Left hindlimb (tissue), 1 donor: Measurements from ENCODE around the gene FUT8.
"Not testable (repeated sequence)": the region's sequence is repeated elsewhere in the genome, so short reads cannot be mapped to it uniquely, and the experiment has no call there.

Source experiments
- DNase-seq: peaks from one replicate; pipeline ENCODE4 v3.0.0-alpha.2; 2018

FUT8 gene

GRCh38 chr14:65456247-65456646 lies 43.7 kb downstream of the FUT8 start:
- DNase-seq = no peak

GRCh38 chr14:65461730-65462129 lies 49.2 kb downstream of the FUT8 start:
- DNase-seq = no peak

- DNase-seq = no peak
Measured at GRCh38 chr14:65462411-65462810, 49.9 kb downstream of the FUT8 start.

- no peak for DNase-seq
Measured at GRCh38 chr14:65465584-65465983, 53.1 kb downstream of the FUT8 start.

- DNase-seq = not testable (repeated sequence)
Measured at GRCh38 chr14:65467926-65468325, 55.4 kb downstream of the FUT8 start.

GRCh38 chr14:65469903-65470302 lies 57.4 kb downstream of the FUT8 start:
- DNase-seq = no peak

GRCh38 chr14:65470404-65470880 lies 57.9 kb downstream of the FUT8 start:
- DNase-seq = no peak

GRCh38 chr14:65471038-65471878 lies 58.7 kb downstream of the FUT8 start:
- no peak for DNase-seq

- DNase-seq = no peak
Measured at GRCh38 chr14:65472189-65472588, 59.7 kb downstream of the FUT8 start.

GRCh38 chr14:65476273-65476941 lies 63.9 kb downstream of the FUT8 start:
- DNase-seq = no peak

GRCh38 chr14:65476942-65477318 lies 64.4 kb downstream of the FUT8 start:
- DNase-seq = no peak

GRCh38 chr14:65478017-65478416 lies 65.5 kb downstream of the FUT8 start:
- no peak for DNase-seq

- no peak for DNase-seq
Measured at GRCh38 chr14:65478596-65478995, 66.1 kb downstream of the FUT8 start.

GRCh38 chr14:65479386-65479785 lies 66.9 kb downstream of the FUT8 start:
- DNase-seq = no peak

GRCh38 chr14:65482757-65483438 lies 70.4 kb downstream of the FUT8 start:
- no peak for DNase-seq

GRCh38 chr14:65483647-65484046 lies 71.1 kb downstream of the FUT8 start:
- no peak for DNase-seq

- DNase-seq = no peak
Measured at GRCh38 chr14:65485516-65485915, 73.0 kb downstream of the FUT8 start.

- DNase-seq = no peak
Measured at GRCh38 chr14:65486863-65487262, 74.3 kb downstream of the FUT8 start.

- DNase-seq = no peak
Measured at GRCh38 chr14:65487783-65488494, 75.4 kb downstream of the FUT8 start.

GRCh38 chr14:65491274-65491673 lies 78.7 kb downstream of the FUT8 start:
- DNase-seq = no peak

- no peak for DNase-seq
Measured at GRCh38 chr14:65492266-65492665, 79.7 kb downstream of the FUT8 start.

- no peak for DNase-seq
Measured at GRCh38 chr14:65495196-65495595, 82.7 kb downstream of the FUT8 start.
